Measurements from ENCODE around the gene VPS50. TPM values are rescaled to one million over a fixed set of nuclear protein-coding genes. Genes with fewer than 3 reads are reported as not detected.

VPS50 gene
- total and polyA plus RNA-seq, 10 of the 15 experiments (the other 5 are each of a cell fraction or from before 2014, with no cell fraction given), result 4.0 to 22.0 (median 16.2) TPM

GRCh38 chr7:93211228-93211818 is 20.8 kb upstream of the VPS50 start (continued):
- TF ChIP-seq ZBTB11 (CRISPR knock-in tag; IDR thresholded peaks at IDR 0.05) (no peak), MTA3 (IDR thresholded peaks at IDR 0.05; ENCODE audit: borderline replicate concordance, low read length) (no peak), SUPT20H (IDR thresholded peaks at IDR 0.05; ENCODE audit: borderline replicate concordance, control insufficient read depth, low read depth, low read length) (no peak), PML (IDR thresholded peaks at IDR 0.05; ENCODE audit: low read length) (no peak), FOXK2 (IDR thresholded peaks at IDR 0.05) (no peak), CBX3 (IDR thresholded peaks at IDR 0.05; ENCODE audit: borderline replicate concordance, low read depth) (no peak)

GRCh38 chr7:93212881-93213280 is 19.3 kb upstream of the VPS50 start:
- no peaks in the 10 kb centered on the region for H3K9me3 ChIP-seq (replicated peaks; ENCODE audit: control insufficient read depth, insufficient read depth, low read length)
- H3K36me3 ChIP-seq (ENCODE audit: control insufficient read depth in 2 of 2, insufficient read depth in 2 of 2, low read length in 1 of 2), result no peaks in the 10 kb centered on the region
- no TSS peak for BruUV-seq (replicated peaks)
- H4K20me1 ChIP-seq (ENCODE audit: control insufficient read depth, insufficient read depth), result no peaks in the 10 kb centered on the region
- ATAC-seq (no peak), DNase-seq (ENCODE audit: low read depth, low spot score) (no peak), FAIRE-seq (no peak)
- ChIA-PET CTCF (interaction anchor here (0.7 kb wide), 1 partner anchor 33 kb away, joined by 4 read pairs; no protein-coding TSS in a partner anchor), SMC1A (ENCODE audit: uncharacterized antibody, unreplicated experiment) (no interaction called here), RAD21 (ENCODE audit: unreplicated experiment) (no interaction called here), POLR2A (no interaction called here)
- H3K27me3 ChIP-seq (replicated peaks in 1 of 2; ENCODE audit: control insufficient read depth in 2 of 2, insufficient read depth in 2 of 2, low read length in 1 of 2), result peaks cover 0 to 3% of the 10 kb centered on the region in 2 experiments; a peak in 1 of 4 replicates
- H3K4me3 ChIP-seq, result no peak overlapping the region
- 53% methylated on average over 1 of the region's 1 CpG for WGBS (ENCODE audit: insufficient coverage, insufficient replicate concordance, low lambda C conversion rate, missing lambda C conversion rate)
- TF ChIP-seq MEF2A (IDR thresholded peaks at IDR 0.05; ENCODE audit: insufficient read depth, low read depth, low read length), result no peak
- TF ChIP-seq ZNF274 (IDR thresholded peaks at IDR 0.05; ENCODE audit: insufficient read depth, insufficient read length), result no peak
- TF ChIP-seq E2F8 (IDR thresholded peaks at IDR 0.05; ENCODE audit: low read depth, partially characterized antibody), result no peak
- no peak for TF ChIP-seq FOXM1 (IDR thresholded peaks at IDR 0.05; ENCODE audit: low read depth, low read length)
- no peak for TF ChIP-seq ETV6 (conservative IDR thresholded peaks at IDR 0.05 in 1 of 2, IDR thresholded peaks at IDR 0.05 in 1 of 2; ENCODE audit: borderline replicate concordance in 1 of 2, low read depth in 1 of 2)
- no peak for TF ChIP-seq EZH2 (IDR thresholded peaks at IDR 0.05; ENCODE audit: borderline replicate concordance, control insufficient read depth, low read depth, low read length)
- no peaks in the 10 kb centered on the region for H3K4me1 ChIP-seq (ENCODE audit: control insufficient read depth, insufficient read depth, low read length)
- intact Hi-C loops (cut with micrococcal nuclease; ENCODE audit: unreplicated experiment), result no loop called here
- no peak overlapping the region for H3K9ac ChIP-seq (ENCODE audit: control insufficient read depth, insufficient read depth, low read length)
- H2AFZ ChIP-seq (ENCODE audit: control insufficient read depth, low read depth, low read length), result no peak overlapping the region
- H3K4me2 ChIP-seq (ENCODE audit: control insufficient read depth, insufficient read depth), result no peak overlapping the region
- H3K27ac ChIP-seq (ENCODE audit: control insufficient read depth, insufficient read depth), result no peak overlapping the region
- no peaks in the 10 kb centered on the region for H3K79me2 ChIP-seq (ENCODE audit: control insufficient read depth, insufficient read depth, low read length)
- in situ Hi-C loops (cut with MboI), result no loop called here
